Loucy (cell line): ENCODE results near the gene KRTAP10-8.

Source experiments
- H2AFZ ChIP-seq: fragments of 200-600 bp; sonication (generic); 2 replicates; pipeline ENCODE4 v1.6.0; 2016; ENCODE audit warnings: antibody characterized with exemption, mild to moderate bottlenecking, low read length, moderate library complexity
- H3F3A ChIP-seq: fragments of 200-600 bp; 2 replicates; pipeline ENCODE4 v1.6.0; 2016; ENCODE audit warnings: antibody characterized with exemption, low read depth, mild to moderate bottlenecking
- H3K27me3 ChIP-seq: fragments of 200-600 bp; sonication (generic); 2 replicates; pipeline ENCODE4 v1.6.1; 2014; ENCODE audit warnings: low read length, mild to moderate bottlenecking; ENCODE audit not compliant: insufficient read depth, poor library complexity, severe bottlenecking
- H3K36me3 ChIP-seq: fragments of 200-600 bp; sonication (generic); 2 replicates; pipeline ENCODE4 v1.6.1; 2016; ENCODE audit warnings: low read length; ENCODE audit not compliant: insufficient read depth
- H3K4me1 ChIP-seq: fragments of 200-600 bp; sonication (generic); 2 replicates; pipeline ENCODE4 v1.5.1; 2014; ENCODE audit warnings: low read length, mild to moderate bottlenecking; ENCODE audit not compliant: insufficient read depth, poor library complexity, severe bottlenecking
- H3K4me2 ChIP-seq: fragments of 200-600 bp; sonication (generic); 2 replicates; pipeline ENCODE4 v1.6.0; 2014; ENCODE audit warnings: antibody characterized with exemption, low read length, low read depth, mild to moderate bottlenecking; ENCODE audit not compliant: poor library complexity, severe bottlenecking
- H3K4me3 ChIP-seq: fragments of 200-600 bp; sonication (generic); 2 replicates; pipeline ENCODE4 v1.5.1; 2014; ENCODE audit warnings: low read length, mild to moderate bottlenecking, mixed read lengths; ENCODE audit not compliant: poor library complexity, severe bottlenecking
- H3K79me2 ChIP-seq: fragments of 200-600 bp; sonication (generic); 2 replicates; pipeline ENCODE4 v1.6.1; 2014; ENCODE audit warnings: low read length; ENCODE audit not compliant: insufficient read depth
- H3K9ac ChIP-seq: fragments of 200-600 bp; sonication (generic); 2 replicates; pipeline ENCODE4 v1.6.0; 2014; ENCODE audit warnings: mild to moderate bottlenecking, low read depth, low read length, moderate library complexity; ENCODE audit not compliant: poor library complexity, severe bottlenecking
- H3K9me2 ChIP-seq: fragments of 200-600 bp; sonication (generic); replicated peaks from 2 replicates; pipeline ENCODE4 v1.6.1; 2016; ENCODE audit warnings: low read depth, low read length, mixed read lengths
- H3K9me3 ChIP-seq: fragments of 200-600 bp; sonication (generic); 2 replicates; pipeline ENCODE4 v1.6.1; 2014; ENCODE audit warnings: mild to moderate bottlenecking, antibody characterized with exemption, low read length, low read depth; ENCODE audit not compliant: insufficient read depth
- H4K20me1 ChIP-seq: fragments of 200-600 bp; sonication (generic); 2 replicates; pipeline ENCODE4 v1.6.0; 2014; ENCODE audit warnings: antibody characterized with exemption, low read length, mild to moderate bottlenecking; ENCODE audit not compliant: insufficient read depth, poor library complexity, severe bottlenecking
- EZH2phosphoT487 ChIP-seq: fragments of 200-600 bp; IDR thresholded peaks from 2 replicates; pipeline ENCODE4 v1.6.1; 2018; ENCODE audit warnings: antibody characterized with exemption, mild to moderate bottlenecking, moderate library complexity, borderline replicate concordance
- TF ChIP-seq, protein P1 (sequence below): fragments of 200-600 bp; sonication (generic); conservative IDR thresholded peaks from 2 replicates; pipeline ENCODE4 v1.5.1; 2014; ENCODE audit warnings: mild to moderate bottlenecking, antibody characterized with exemption, low read length

Gene KRTAP10-8

DNA sequence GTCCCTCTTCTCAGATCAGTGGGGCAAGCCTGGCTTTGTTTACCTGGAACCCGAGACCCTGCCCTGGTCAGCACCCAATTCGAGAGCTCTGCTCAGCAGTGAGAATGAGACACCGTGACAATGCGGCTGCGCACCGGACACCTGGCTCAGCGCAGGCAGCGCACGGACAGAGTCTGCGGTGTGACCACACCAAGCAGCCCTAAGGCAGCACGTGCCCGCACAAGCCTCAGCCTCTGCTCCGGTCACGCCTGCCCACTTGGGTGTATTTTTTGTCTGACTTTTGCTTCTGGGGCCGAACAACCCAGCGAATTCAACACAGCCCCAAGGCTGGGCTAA lies 4.7 kb downstream of the KRTAP10-8 start:
- H3K4me1 ChIP-seq: no peaks in the 10 kb centered on the region
- no peaks in the 10 kb centered on the region for H3K79me2 ChIP-seq
- no peak for TF ChIP-seq EZH2phosphoT487
- TF ChIP-seq, protein P1, sequence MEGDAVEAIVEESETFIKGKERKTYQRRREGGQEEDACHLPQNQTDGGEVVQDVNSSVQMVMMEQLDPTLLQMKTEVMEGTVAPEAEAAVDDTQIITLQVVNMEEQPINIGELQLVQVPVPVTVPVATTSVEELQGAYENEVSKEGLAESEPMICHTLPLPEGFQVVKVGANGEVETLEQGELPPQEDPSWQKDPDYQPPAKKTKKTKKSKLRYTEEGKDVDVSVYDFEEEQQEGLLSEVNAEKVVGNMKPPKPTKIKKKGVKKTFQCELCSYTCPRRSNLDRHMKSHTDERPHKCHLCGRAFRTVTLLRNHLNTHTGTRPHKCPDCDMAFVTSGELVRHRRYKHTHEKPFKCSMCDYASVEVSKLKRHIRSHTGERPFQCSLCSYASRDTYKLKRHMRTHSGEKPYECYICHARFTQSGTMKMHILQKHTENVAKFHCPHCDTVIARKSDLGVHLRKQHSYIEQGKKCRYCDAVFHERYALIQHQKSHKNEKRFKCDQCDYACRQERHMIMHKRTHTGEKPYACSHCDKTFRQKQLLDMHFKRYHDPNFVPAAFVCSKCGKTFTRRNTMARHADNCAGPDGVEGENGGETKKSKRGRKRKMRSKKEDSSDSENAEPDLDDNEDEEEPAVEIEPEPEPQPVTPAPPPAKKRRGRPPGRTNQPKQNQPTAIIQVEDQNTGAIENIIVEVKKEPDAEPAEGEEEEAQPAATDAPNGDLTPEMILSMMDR: no peak
- no peaks in the 10 kb centered on the region for H3K36me3 ChIP-seq
- no peak overlapping the region for H3K9ac ChIP-seq
- H3K9me2 ChIP-seq: no peaks in the 10 kb centered on the region
- peaks cover 7% of the 10 kb centered on the region; the same call in 1 of the 2 replicates for H3K9me3 ChIP-seq
- no peaks in the 10 kb centered on the region for H3K27me3 ChIP-seq
- no peaks in the 10 kb centered on the region for H3F3A ChIP-seq
- no peak overlapping the region for H3K4me3 ChIP-seq
- H4K20me1 ChIP-seq: no peaks in the 10 kb centered on the region
- no peak overlapping the region for H2AFZ ChIP-seq
- H3K4me2 ChIP-seq: no peak overlapping the region

- no peak overlapping the region for H2AFZ ChIP-seq
- no peaks in the 10 kb centered on the region for H3K79me2 ChIP-seq
- no peaks in the 10 kb centered on the region for H3K9me2 ChIP-seq
- H4K20me1 ChIP-seq: no peaks in the 10 kb centered on the region
- H3F3A ChIP-seq: no peaks in the 10 kb centered on the region
- H3K36me3 ChIP-seq: no peaks in the 10 kb centered on the region
- H3K27me3 ChIP-seq: no peaks in the 10 kb centered on the region
- H3K4me3 ChIP-seq: no peak overlapping the region
- no peak for TF ChIP-seq EZH2phosphoT487
- TF ChIP-seq, protein P1: no peak
- peaks cover 3% of the 10 kb centered on the region; the same call in 1 of the 2 replicates for H3K9me3 ChIP-seq
- H3K4me1 ChIP-seq: no peaks in the 10 kb centered on the region
- no peak overlapping the region for H3K9ac ChIP-seq
- no peak overlapping the region for H3K4me2 ChIP-seq
Measured at GRCh38 chr21:44617071-44617501, 5.2 kb downstream of the KRTAP10-8 start.

DNA sequence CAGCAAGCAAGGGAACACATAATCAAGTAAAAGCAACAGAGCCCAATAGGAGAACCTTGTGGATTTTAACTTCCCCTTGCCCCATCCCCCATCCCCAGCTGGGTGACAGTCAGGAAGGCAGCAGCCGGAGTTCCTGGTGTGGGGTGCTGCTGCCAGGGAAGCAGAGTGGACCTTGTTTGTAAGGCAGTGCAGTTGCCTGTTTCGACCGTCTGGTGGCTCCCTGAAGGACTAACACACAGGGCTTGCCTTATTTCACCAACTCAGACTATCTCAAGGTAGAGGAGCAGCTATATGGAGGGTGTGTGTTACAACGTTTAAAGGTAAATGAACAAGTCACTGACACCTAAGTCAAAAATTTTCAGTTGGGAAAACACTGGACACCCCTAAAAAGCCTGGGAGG lies 6.6 kb downstream of the KRTAP10-8 start:
- Histone ChIP-seq H3K4me1 (no peaks in the 10 kb centered on the region), H3F3A (no peaks in the 10 kb centered on the region), H4K20me1 (no peaks in the 10 kb centered on the region), H2AFZ (no peak overlapping the region; the same call in 1 of the 2 replicates), H3K9me2 (no peaks in the 10 kb centered on the region), H3K79me2 (no peaks in the 10 kb centered on the region), H3K9me3 (peaks cover 6% of the 10 kb centered on the region; the same call in 1 of the 2 replicates), H3K4me2 (no peak overlapping the region), H3K4me3 (no peak overlapping the region), H3K27me3 (no peaks in the 10 kb centered on the region), H3K36me3 (no peaks in the 10 kb centered on the region), H3K9ac (no peak overlapping the region)
- TF ChIP-seq, protein P1: no peak
- no peak for TF ChIP-seq EZH2phosphoT487
